Fibroblast of lung (primary cell): ENCODE data around the gene PKD2L1. TPM values are rescaled to one million over a fixed set of nuclear protein-coding genes. Genes with fewer than 3 reads are reported as not detected.
"Not testable (repeated sequence)": the region's sequence is repeated elsewhere in the genome, so short reads cannot be mapped to it uniquely, and the experiment has no call there.

ENCODE experiments used
- DNase-seq, 2 donors: peaks; one replicate each; pipeline versions ENCODE4 v3.0.0 to v3.0.0-alpha.2; 2010; ENCODE audit warnings: low read depth in 2 of 2
- H2AFZ ChIP-seq: 2 replicates; pipeline ENCODE4 v1.5.1; 2012; ENCODE audit warnings: low read length, control low read depth, inconsistent platforms
- H3K27ac ChIP-seq: 2 replicates; pipeline ENCODE4 v1.5.1; 2011; ENCODE audit warnings: low read length, control low read depth; ENCODE audit not compliant: insufficient read depth
- H3K27me3 ChIP-seq: 2 replicates; pipeline ENCODE4 v1.5.1; 2011; ENCODE audit warnings: mild to moderate bottlenecking, low read length; ENCODE audit not compliant: control insufficient read depth, insufficient read depth
- H3K36me3 ChIP-seq: 2 replicates; pipeline ENCODE4 v1.5.1; 2011; ENCODE audit warnings: low read length; ENCODE audit not compliant: control insufficient read depth, insufficient read depth
- H3K4me1 ChIP-seq: 2 replicates; pipeline ENCODE4 v1.5.1; 2011; ENCODE audit warnings: low read length; ENCODE audit not compliant: control insufficient read depth, insufficient read depth; ENCODE audit errors: extremely low read depth
- H3K4me2 ChIP-seq: 2 replicates; pipeline ENCODE4 v1.5.1; 2011; ENCODE audit warnings: low read length, control low read depth; ENCODE audit not compliant: insufficient read depth; ENCODE audit errors: extremely low read depth
- H3K4me3 ChIP-seq, 4 experiments: fragments of 200-600 bp in 1 of 4; sonication (generic) in 1 of 4; replicated peaks in 1 of 4; 2 replicates each; pipeline ENCODE4 v1.5.1; 2011 to 2016; ENCODE audit warnings: low read length in 4 of 4, low read depth in 3 of 4, mild to moderate bottlenecking in 3 of 4, control low read depth in 2 of 4, inconsistent platforms in 1 of 4, mixed read lengths in 1 of 4; ENCODE audit not compliant: insufficient read depth in 1 of 4; ENCODE audit errors: control extremely low read depth in 1 of 4
- H3K79me2 ChIP-seq: 2 replicates; pipeline ENCODE4 v1.5.1; 2012; ENCODE audit warnings: mild to moderate bottlenecking, low read length, inconsistent platforms; ENCODE audit not compliant: control insufficient read depth, insufficient read depth
- H3K9ac ChIP-seq: 2 replicates; pipeline ENCODE4 v1.5.1; 2011; ENCODE audit warnings: mild to moderate bottlenecking, low read length, control low read depth; ENCODE audit not compliant: insufficient read depth
- H3K9me3 ChIP-seq: 2 replicates; pipeline ENCODE4 v1.5.1; 2012; ENCODE audit warnings: low read depth, low read length; ENCODE audit not compliant: control insufficient read depth, insufficient read depth
- H4K20me1 ChIP-seq: 2 replicates; pipeline ENCODE4 v1.5.1; 2011; ENCODE audit warnings: low read length; ENCODE audit not compliant: control insufficient read depth, insufficient read depth; ENCODE audit errors: extremely low read depth
- CTCF ChIP-seq, 2 donors: IDR thresholded peaks in 1 of 2; conservative IDR thresholded peaks in 1 of 2; 1 replicate in 1 of 2; 2 replicates in 1 of 2; pipeline ENCODE4 v1.5.1; 2011 to 2012; ENCODE audit warnings: low read length in 2 of 2, control low read depth in 1 of 2, inconsistent platforms in 1 of 2, low read depth in 1 of 2, mild to moderate bottlenecking in 1 of 2
- EZH2 ChIP-seq: IDR thresholded peaks from 2 replicates; pipeline ENCODE4 v1.5.1; 2012; ENCODE audit warnings: low read length, control low read depth, mild to moderate bottlenecking; ENCODE audit errors: missing control alignments
- polyA minus RNA-seq: library from RNA; depleted of rRNA, polyadenylated mRNA; stranded (reverse); fragments of >200 nt; gene quantifications from 2 replicates; pipeline ENCODE4 v1.2.3, GENCODE V29; 2011; ENCODE audit warnings: low replicate concordance
- polyA plus RNA-seq, 2 donors: library from polyadenylated mRNA; depleted of rRNA in 1 of 2; stranded (reverse) in 1 of 2; unstranded in 1 of 2; fragments of >200 nt; gene quantifications; 2 replicates each; pipeline ENCODE4 v1.2.1, GENCODE V29; 2011 to 2012; ENCODE audit warnings: missing spikeins in 1 of 2
- total RNA-seq: library from RNA; depleted of rRNA; stranded (reverse); fragments of >200 nt; gene quantifications from 2 replicates; pipeline ENCODE4 v1.2.1, GENCODE V29; 2014

The PKD2L1 gene
- total RNA-seq (not detected in 2 replicates), polyA plus RNA-seq (not detected in 2 replicates), polyA minus RNA-seq (not detected in 2 replicates)
- not detected in 2 replicates for polyA plus RNA-seq (2012)

GRCh38 chr10:100330079-100330478 is at the start of gene PKD2L1:
PKD2L1 (minus strand) TSS chr10:100330228; CDS start chr10:100330103, 125 bp downstream.
- Histone ChIP-seq H3K36me3 (no peaks in the 10 kb centered on the region), H3K4me3 (no peak within 1 kb of the TSS), H3K79me2 (no peaks in the 10 kb centered on the region), H2AFZ (no peak within 1 kb of the TSS), H3K9me3 (no peaks in the 10 kb centered on the region), H3K4me2 (no peak within 1 kb of the TSS), H3K9ac (no peak within 1 kb of the TSS), H3K4me1 (no peaks in the 10 kb centered on the region), H3K27ac (no peak within 1 kb of the TSS), H3K27me3 (peaks cover 49% of the 10 kb centered on the region), H4K20me1 (no peaks in the 10 kb centered on the region)
- DNase-seq, result no peak
- TF ChIP-seq EZH2 (peak; percentile 26), CTCF (conservative IDR thresholded peaks at IDR 0.05 in 1 of 2, IDR thresholded peaks at IDR 0.05 in 1 of 2; ENCODE audit: low read depth in 1 of 2, low read length in 2 of 2) (no peak)

- Histone ChIP-seq H3K27me3 (no peaks in the 10 kb centered on the region), H3K27ac (no peak overlapping the region), H3K9ac (no peak overlapping the region), H4K20me1 (no peaks in the 10 kb centered on the region), H3K4me2 (no peak overlapping the region), H3K4me1 (peaks cover 13% of the 10 kb centered on the region), H3K9me3 (no peaks in the 10 kb centered on the region), H3K79me2 (no peaks in the 10 kb centered on the region), H3K4me3 (no peak overlapping the region), H3K36me3 (no peaks in the 10 kb centered on the region), H2AFZ (no peak overlapping the region)
- no peak for DNase-seq
- TF ChIP-seq EZH2, result no peak
Observed at GRCh38 chr10:100377830-100378229, 47.8 kb upstream of the PKD2L1 start.

- H2AFZ ChIP-seq, DNase-seq, H4K20me1 ChIP-seq, H3K27me3 ChIP-seq, H3K9me3 ChIP-seq, H3K9ac ChIP-seq, H3K27ac ChIP-seq, H3K79me2 ChIP-seq, H3K4me2 ChIP-seq, H3K4me3 ChIP-seq, H3K36me3 ChIP-seq: not testable (repeated sequence)
- peaks cover 18% of the 10 kb centered on the region for H3K4me1 ChIP-seq
Observed at GRCh38 chr10:100376656-100377055, 46.6 kb upstream of the PKD2L1 start.

DNA sequence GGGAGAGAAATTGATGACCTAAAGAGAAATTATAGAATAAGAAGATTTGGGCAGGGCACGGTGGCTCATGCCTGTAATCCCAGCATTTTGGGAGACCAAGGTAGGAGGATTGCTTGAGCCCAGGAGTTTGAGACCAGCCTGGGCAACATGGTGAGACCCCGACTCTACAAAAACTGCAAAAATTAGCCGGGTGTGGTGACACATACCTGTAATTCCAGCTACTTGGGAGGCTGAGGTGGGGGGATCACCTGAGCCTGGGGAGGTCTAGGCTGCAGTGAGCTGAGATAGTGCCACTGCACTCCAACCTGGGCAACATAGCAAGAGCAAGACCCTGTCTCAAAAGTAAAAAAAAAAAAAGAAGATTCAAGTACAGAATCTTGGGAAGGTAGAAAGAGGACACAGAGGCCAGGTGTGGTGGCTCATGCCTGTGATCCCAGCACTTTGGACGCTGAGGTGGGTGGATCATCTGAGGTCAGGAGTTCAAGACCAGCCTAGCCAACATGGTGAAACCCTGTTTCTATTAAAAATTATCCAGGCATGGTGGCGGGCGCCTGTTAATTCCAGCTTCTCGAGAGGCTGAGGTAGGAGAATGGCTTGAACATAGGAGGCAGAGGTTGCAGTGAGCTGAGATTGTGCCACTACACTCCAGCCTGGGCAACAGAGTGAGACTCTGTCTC is 44.8 kb upstream of the PKD2L1 start:
- Histone ChIP-seq H3K4me1 (peaks cover 26% of the 10 kb centered on the region), H3K4me3 (peak overlapping the region; percentile 26 to 72 (median 57)), H3K4me2 (peak overlapping the region; percentile 81), H3K27ac (peak overlapping the region; percentile 99), H3K9ac (peak overlapping the region; percentile 44)
- H3K36me3 ChIP-seq, H3K27me3 ChIP-seq, H3K79me2 ChIP-seq, H4K20me1 ChIP-seq, H3K9me3 ChIP-seq, H2AFZ ChIP-seq, DNase-seq: not testable (repeated sequence)
